A673 (cell line): ENCODE results near the gene OR10K1. TPM values are rescaled to one million over a fixed set of nuclear protein-coding genes. Genes with fewer than 3 reads are reported as not detected.

Experiments
- BruUV-seq: library from RNA; stranded (reverse); fragments of 400-500 nt; replicated peaks from 2 replicates; lab custom pipeline; 2021; lab: Mats Ljungman, UMichigan
- CTCF ChIA-PET: fragments of 300-600 bp; sonication (Branson Sonifier 250); formaldehyde crosslinking; loops from one replicate; lab custom pipeline; 2022; ENCODE audit warnings: antibody characterized with exemption; lab: Charles Lee
- POLR2A ChIA-PET: fragments of 300-600 bp; sonication (Branson Sonifier 250); formaldehyde crosslinking; loops from one replicate; lab custom pipeline; 2022; ENCODE audit warnings: antibody characterized with exemption; ENCODE audit not compliant: low non-redundant PET; lab: Charles Lee
- DNase-seq: peaks from one replicate; pipeline ENCODE4 v3.0.0-alpha.2; 2015; ENCODE audit warnings: low spot score
- H3K27ac ChIP-seq: fragments of 200-600 bp; sonication (generic); 2 replicates; pipeline ENCODE4 v1.5.1; 2016; ENCODE audit warnings: mixed run types, low read depth, mild to moderate bottlenecking, mixed read lengths, antibody characterized with exemption, low read length; ENCODE audit not compliant: poor library complexity, severe bottlenecking
- H3K27me3 ChIP-seq: fragments of 200-600 bp; sonication (generic); replicated peaks from 2 replicates; pipeline ENCODE4 v1.6.1; 2017; ENCODE audit warnings: mixed run types, low read depth, mild to moderate bottlenecking, mixed read lengths, antibody characterized with exemption, low read length; ENCODE audit not compliant: insufficient read depth, poor library complexity
- H3K36me3 ChIP-seq: fragments of 200-600 bp; sonication (generic); 2 replicates; pipeline ENCODE4 v1.6.1; 2016; ENCODE audit warnings: mixed run types, mild to moderate bottlenecking, mixed read lengths, antibody characterized with exemption, low read length; ENCODE audit not compliant: insufficient read depth, poor library complexity, severe bottlenecking
- H3K4me1 ChIP-seq: fragments of 200-600 bp; sonication (generic); 2 replicates; pipeline ENCODE4 v1.6.1; 2017; ENCODE audit warnings: mixed run types, mild to moderate bottlenecking, mixed read lengths, antibody characterized with exemption, low read length; ENCODE audit not compliant: insufficient read depth, poor library complexity, severe bottlenecking
- H3K4me3 ChIP-seq: fragments of 200-600 bp; sonication (generic); 2 replicates; pipeline ENCODE4 v1.5.1; 2016; ENCODE audit warnings: low read depth, mixed run types, mild to moderate bottlenecking, mixed read lengths, low read length; ENCODE audit not compliant: poor library complexity, severe bottlenecking
- H3K9me3 ChIP-seq: fragments of 200-600 bp; sonication (generic); 2 replicates; pipeline ENCODE4 v1.6.1; 2016; ENCODE audit warnings: mixed run types, low read depth, mild to moderate bottlenecking, mixed read lengths, antibody characterized with exemption, low read length; ENCODE audit not compliant: poor library complexity, severe bottlenecking
- EZH2 ChIP-seq: fragments of 200-600 bp; sonication (generic); IDR thresholded peaks from 2 replicates; pipeline ENCODE4 v1.6.1; 2017; ENCODE audit warnings: borderline replicate concordance, low read depth, mild to moderate bottlenecking, mixed read lengths, antibody characterized with exemption, low read length; ENCODE audit not compliant: poor library complexity, severe bottlenecking
- intact Hi-C: fragments of 100-400 bp; cut with micrococcal nuclease; formaldehyde crosslinking; loops from one replicate; pipeline ENCODE4 v1.10.0; 2022; ENCODE audit not compliant: unreplicated experiment
- total RNA-seq: library from RNA; stranded (reverse); gene quantifications from 2 replicates; pipeline ENCODE4 v1.2.3, GENCODE V29; 2021
- TF ChIP-seq, protein P1 (sequence below): fragments of 300-800, 200-600 bp; sonication (generic); conservative IDR thresholded peaks from 2 replicates; pipeline ENCODE4 v1.5.1; 2017; ENCODE audit warnings: low read depth, mild to moderate bottlenecking, antibody characterized with exemption, low read length, moderate library complexity, mixed read lengths

OR10K1 gene
- total RNA-seq, 1 experiment from 2014 or later, result not detected

- DNase-seq, result peak; percentile 14
- intact Hi-C loops, result no loop called here
- H3K4me3 ChIP-seq, result no peak overlapping the region
- H3K4me1 ChIP-seq, result no peaks in the 10 kb centered on the region
- ChIA-PET POLR2A (no interaction called here), CTCF (no interaction called here)
- TF ChIP-seq, protein P1, sequence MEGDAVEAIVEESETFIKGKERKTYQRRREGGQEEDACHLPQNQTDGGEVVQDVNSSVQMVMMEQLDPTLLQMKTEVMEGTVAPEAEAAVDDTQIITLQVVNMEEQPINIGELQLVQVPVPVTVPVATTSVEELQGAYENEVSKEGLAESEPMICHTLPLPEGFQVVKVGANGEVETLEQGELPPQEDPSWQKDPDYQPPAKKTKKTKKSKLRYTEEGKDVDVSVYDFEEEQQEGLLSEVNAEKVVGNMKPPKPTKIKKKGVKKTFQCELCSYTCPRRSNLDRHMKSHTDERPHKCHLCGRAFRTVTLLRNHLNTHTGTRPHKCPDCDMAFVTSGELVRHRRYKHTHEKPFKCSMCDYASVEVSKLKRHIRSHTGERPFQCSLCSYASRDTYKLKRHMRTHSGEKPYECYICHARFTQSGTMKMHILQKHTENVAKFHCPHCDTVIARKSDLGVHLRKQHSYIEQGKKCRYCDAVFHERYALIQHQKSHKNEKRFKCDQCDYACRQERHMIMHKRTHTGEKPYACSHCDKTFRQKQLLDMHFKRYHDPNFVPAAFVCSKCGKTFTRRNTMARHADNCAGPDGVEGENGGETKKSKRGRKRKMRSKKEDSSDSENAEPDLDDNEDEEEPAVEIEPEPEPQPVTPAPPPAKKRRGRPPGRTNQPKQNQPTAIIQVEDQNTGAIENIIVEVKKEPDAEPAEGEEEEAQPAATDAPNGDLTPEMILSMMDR, result no peak
- TF ChIP-seq EZH2, result no peak
- peaks cover 18% of the 10 kb centered on the region for H3K27me3 ChIP-seq
- H3K9me3 ChIP-seq, result no peaks in the 10 kb centered on the region
- no peak overlapping the region for H3K27ac ChIP-seq
- H3K36me3 ChIP-seq, result no peaks in the 10 kb centered on the region
- no TSS peak for BruUV-seq
These were observed 48.0 kb downstream of the OR10K1 start for GRCh38 chr1:158509471-158510156.

DNA sequence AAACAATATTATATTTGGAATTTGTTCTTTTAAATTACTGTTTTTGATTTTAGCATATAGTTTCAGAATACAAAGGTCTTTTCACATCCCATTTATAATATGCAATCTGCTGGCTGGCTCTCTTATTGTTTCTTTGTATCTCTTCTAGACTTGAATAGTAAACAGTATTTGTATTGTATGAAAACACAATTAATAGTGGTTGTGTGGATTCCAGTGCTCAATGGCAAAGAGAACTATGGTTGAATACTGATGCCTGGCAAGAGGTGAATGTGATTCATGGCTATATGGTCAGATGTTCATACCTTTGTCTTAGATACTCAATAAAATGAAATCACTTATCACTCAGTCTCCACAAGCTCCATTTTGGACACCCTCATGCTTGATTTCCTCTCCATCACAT lies 55.3 kb downstream of the OR10K1 start:
- ChIA-PET CTCF (no interaction called here), POLR2A (no interaction called here)
- Histone ChIP-seq H3K27me3 (peaks cover 27% of the 10 kb centered on the region), H3K27ac (no peak overlapping the region), H3K4me1 (no peaks in the 10 kb centered on the region), H3K4me3 (no peak overlapping the region), H3K9me3 (no peaks in the 10 kb centered on the region), H3K36me3 (no peaks in the 10 kb centered on the region)
- intact Hi-C loops, result no loop called here
- TF ChIP-seq EZH2, result no peak
- TF ChIP-seq, protein P1, result no peak
- no TSS peak for BruUV-seq
- no peak for DNase-seq

Other genes starting within 250 kb of the OR10K1 start
- not detected in 2 replicates for gene CD1A, start 207.4 kb upstream of the OR10K1 start, total RNA-seq
- gene CD1C, start 171.9 kb upstream of the OR10K1 start, total RNA-seq, result not detected in 2 replicates
- not detected in 2 replicates for gene CD1B, start 130.3 kb upstream of the OR10K1 start, total RNA-seq
- not detected in 2 replicates for gene CD1E, start 107.9 kb upstream of the OR10K1 start, total RNA-seq
- not detected in 2 replicates for gene OR10T2, start 62.4 kb upstream of the OR10K1 start, total RNA-seq
- gene OR10K2, start 35.6 kb upstream of the OR10K1 start, total RNA-seq, result not detected in 2 replicates
- gene OR10R2, start 10.4 kb downstream of the OR10K1 start, total RNA-seq, result not detected in 2 replicates
- not detected in 2 replicates for gene OR6Y1, start 92.6 kb downstream of the OR10K1 start, total RNA-seq
- gene OR6P1, start 108.7 kb downstream of the OR10K1 start, total RNA-seq, result not detected in 2 replicates
- gene OR10X1, start 118.1 kb downstream of the OR10K1 start, total RNA-seq, result not detected in 2 replicates
- not detected in 2 replicates for gene OR10Z1, start 143.4 kb downstream of the OR10K1 start, total RNA-seq
- gene SPTA1, start 224.9 kb downstream of the OR10K1 start, total RNA-seq, result not detected in 2 replicates
- not detected in 2 replicates for gene OR6K2, start 238.8 kb downstream of the OR10K1 start, total RNA-seq